Neuronal stem cell (in vitro differentiated cells): ENCODE measurements around the gene NARF.
A peak's percentile ranks its signal among the peaks of the same experiment; 100 is the strongest.

Source experiments
- DNase-seq: peaks from one replicate; pipeline ENCODE4 v3.0.0-alpha.2; 2013; ENCODE audit warnings: low spot score
- H2AFZ ChIP-seq: one replicate; pipeline ENCODE4 v1.6.1; 2013; ENCODE audit warnings: mild to moderate bottlenecking, low read length, inconsistent platforms
- H2AK5ac ChIP-seq: 2 replicates; pipeline ENCODE4 v1.6.1; 2013; ENCODE audit warnings: low read depth, mild to moderate bottlenecking, inconsistent platforms, low read length, moderate library complexity, mixed read lengths
- H2BK120ac ChIP-seq: 2 replicates; pipeline ENCODE4 v1.6.1; 2013; ENCODE audit warnings: low read depth, mild to moderate bottlenecking, inconsistent platforms, low read length, moderate library complexity, mixed read lengths
- H2BK12ac ChIP-seq: one replicate; pipeline ENCODE4 v1.6.1; 2013; ENCODE audit warnings: low read length, inconsistent platforms
- H2BK15ac ChIP-seq: 2 replicates; pipeline ENCODE4 v1.6.1; 2013; ENCODE audit warnings: mild to moderate bottlenecking, low read length, inconsistent platforms, mixed read lengths
- H2BK5ac ChIP-seq: one replicate; pipeline ENCODE4 v1.6.1; 2013; ENCODE audit warnings: inconsistent platforms, mild to moderate bottlenecking, low read length, moderate library complexity
- H3K14ac ChIP-seq: one replicate; pipeline ENCODE4 v1.6.1; 2013; ENCODE audit warnings: low read length, inconsistent platforms
- H3K18ac ChIP-seq: 2 replicates; pipeline ENCODE4 v1.6.1; 2013; ENCODE audit warnings: low read length, inconsistent platforms
- H3K23ac ChIP-seq: 2 replicates; pipeline ENCODE4 v1.6.1; 2013; ENCODE audit warnings: low read depth, mild to moderate bottlenecking, mixed read lengths, low read length, inconsistent platforms; ENCODE audit not compliant: poor library complexity
- H3K27ac ChIP-seq: replicated peaks from 3 replicates; pipeline ENCODE4 v1.5.1; 2013; ENCODE audit warnings: low read length, inconsistent platforms
- H3K27me3 ChIP-seq, 3 experiments: 2 replicates each; pipeline ENCODE4 v1.6.1; 2013; ENCODE audit warnings: low read length in 3 of 3, mild to moderate bottlenecking in 2 of 3, inconsistent platforms in 1 of 3, low read depth in 1 of 3, mixed read lengths in 1 of 3, moderate library complexity in 1 of 3; ENCODE audit not compliant: control insufficient read depth in 3 of 3, insufficient read depth in 3 of 3
- H3K36me3 ChIP-seq, 2 donors: replicated peaks in 1 of 2; 2 replicates each; pipeline ENCODE4 v1.6.1; 2013; ENCODE audit warnings: low read length in 2 of 2; ENCODE audit not compliant: control insufficient read depth in 2 of 2, insufficient read depth in 2 of 2
- H3K4ac ChIP-seq: 2 replicates; pipeline ENCODE4 v1.6.1; 2013; ENCODE audit warnings: inconsistent platforms, mild to moderate bottlenecking, low read length, moderate library complexity
- H3K4me1 ChIP-seq, 2 donors: 1 replicate in 1 of 2; 2 replicates in 1 of 2; pipeline ENCODE4 v1.6.1; 2013; ENCODE audit warnings: low read length in 2 of 2, low read depth in 1 of 2; ENCODE audit not compliant: control insufficient read depth in 2 of 2, insufficient read depth in 1 of 2
- H3K4me2 ChIP-seq: one replicate; pipeline ENCODE4 v1.6.1; 2013; ENCODE audit warnings: mild to moderate bottlenecking, low read length, inconsistent platforms; ENCODE audit not compliant: insufficient read depth, poor library complexity, severe bottlenecking
- H3K4me3 ChIP-seq, 2 donors: 2 replicates each; pipeline ENCODE4 v1.5.1; 2013; ENCODE audit warnings: low read length in 2 of 2, mild to moderate bottlenecking in 2 of 2, inconsistent platforms in 1 of 2, moderate library complexity in 1 of 2
- H3K79me1 ChIP-seq: one replicate; pipeline ENCODE4 v1.6.1; 2013; ENCODE audit warnings: low read depth, mild to moderate bottlenecking, inconsistent platforms, low read length, moderate library complexity
- H3K9ac ChIP-seq: one replicate; pipeline ENCODE4 v1.6.1; 2013; ENCODE audit warnings: mild to moderate bottlenecking, low read depth, low read length, inconsistent platforms; ENCODE audit not compliant: poor library complexity
- H3K9me3 ChIP-seq, 2 donors: replicated peaks in 1 of 2; 2 replicates each; pipeline versions ENCODE3 to v1.6.1; 2013; ENCODE audit warnings: low read length in 2 of 2, mild to moderate bottlenecking in 2 of 2, inconsistent platforms in 1 of 2, low read depth in 1 of 2, mixed read lengths in 1 of 2, moderate library complexity in 1 of 2; ENCODE audit not compliant: control insufficient read depth in 2 of 2, insufficient read depth in 1 of 2
- H4K8ac ChIP-seq: one replicate; pipeline ENCODE4 v1.6.1; 2013; ENCODE audit warnings: low read depth, mild to moderate bottlenecking, inconsistent platforms, low read length, moderate library complexity
- H4K91ac ChIP-seq: one replicate; pipeline ENCODE4 v1.6.1; 2013; ENCODE audit warnings: low read length, low read depth, mild to moderate bottlenecking, inconsistent platforms; ENCODE audit not compliant: poor library complexity
- WGBS, 2 donors: extraction: QIAGEN DNeasy Blood & Tissue Kit; methylation state at CpG; one replicate each; pipeline ENCODE4 v1.1.7; 2013; ENCODE audit warnings: missing lambda C conversion rate in 2 of 2, mixed read lengths in 1 of 2; ENCODE audit not compliant: insufficient read length in 2 of 2, insufficient replicate concordance in 1 of 2; ENCODE audit errors: extremely low coverage in 2 of 2; 5-methylcytosine and 5-hydroxymethylcytosine counted together

The NARF gene

DNA sequence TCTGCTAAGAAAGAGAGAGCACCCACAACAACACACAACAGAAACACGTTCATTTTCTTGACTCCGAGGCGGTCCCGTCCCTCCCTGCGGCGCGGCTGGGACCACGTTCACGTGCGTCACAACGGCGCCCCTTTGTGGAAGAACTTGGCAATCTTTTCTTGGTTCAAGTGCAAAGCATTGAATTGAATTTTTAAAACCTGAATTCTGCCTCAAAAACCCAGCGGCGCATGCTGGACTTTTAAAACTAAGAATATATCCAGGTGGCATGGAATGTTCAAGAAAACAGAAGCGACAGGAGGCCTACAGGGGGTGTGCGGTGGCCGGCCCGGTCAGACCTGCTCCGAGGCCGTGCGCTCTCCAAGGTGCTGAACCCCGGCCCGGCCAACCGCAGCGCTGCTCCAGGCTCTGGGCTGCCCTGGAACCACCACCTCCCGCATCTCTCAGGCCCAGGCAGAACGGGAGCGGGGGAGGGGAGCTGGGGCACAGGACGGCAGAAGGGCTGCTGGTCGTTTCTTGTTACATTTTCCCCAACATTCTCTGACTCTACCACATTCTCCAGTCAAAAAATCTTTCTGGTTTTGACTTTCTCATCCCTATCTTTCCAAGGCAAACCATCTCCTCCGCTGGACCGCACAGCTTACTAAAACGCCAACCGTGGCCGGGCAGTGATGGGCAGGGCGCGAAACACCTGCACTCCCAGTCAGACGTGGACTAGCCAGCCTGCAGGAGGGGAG lies 43.8 kb upstream of the NARF start:
- Histone ChIP-seq H3K4me2 (no peak overlapping the region), H2BK12ac (no peak overlapping the region), H3K4me1 (peaks cover 5% of the 10 kb centered on the region in 2 donors), H3K14ac (no peak overlapping the region), H3K4me3 (no peak overlapping the region), H2BK5ac (no peak overlapping the region), H3K9ac (no peak overlapping the region), H2AFZ (no peak overlapping the region), H3K36me3 (peaks cover 3 to 19% of the 10 kb centered on the region in 2 donors), H2BK15ac (no peak overlapping the region), H4K8ac (no peak overlapping the region), H3K27ac (no peak overlapping the region), H3K23ac (no peak overlapping the region), H2BK120ac (no peak overlapping the region), H4K91ac (no peak overlapping the region), H3K27me3 (peaks cover 0 to 2% (median 0%) of the 10 kb centered on the region in 3 experiments), H3K18ac (no peak overlapping the region), H3K79me1 (peaks cover 4% of the 10 kb centered on the region), H3K9me3 (no peaks in the 10 kb centered on the region), H2AK5ac (no peak overlapping the region), H3K4ac (no peak overlapping the region)
- DNase-seq: peak; percentile 76
- WGBS, 2 donors: no CpG with 5 or more reads among the region's 38 CpGs

DNA sequence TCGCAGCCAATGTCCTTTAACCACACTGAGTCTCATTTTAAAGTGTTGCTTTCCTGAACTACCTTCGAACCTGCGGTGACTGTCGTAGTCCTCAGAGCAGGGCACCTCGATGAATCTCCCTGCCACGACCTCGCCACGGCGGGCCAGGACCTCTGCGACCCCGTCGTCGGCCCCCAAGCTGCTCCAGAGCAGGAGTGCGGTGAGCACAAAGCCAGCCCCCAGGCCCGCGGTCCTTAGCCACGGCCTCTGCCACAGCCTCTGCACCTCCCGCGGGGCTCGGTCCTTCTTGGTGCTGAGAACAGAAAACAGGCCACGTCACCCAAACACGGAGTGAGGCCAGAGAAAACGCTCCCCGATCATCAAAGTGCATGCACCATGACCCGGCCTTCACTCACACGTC lies 43.2 kb upstream of the NARF start:
- Histone ChIP-seq H3K9ac (no peak overlapping the region), H3K4me3 (no peak overlapping the region), H3K36me3 (peaks cover 5 to 26% of the 10 kb centered on the region in 2 donors), H3K18ac (no peak overlapping the region), H3K4me1 (peaks cover 5% of the 10 kb centered on the region in 2 donors), H3K4me2 (no peak overlapping the region), H4K8ac (no peak overlapping the region), H2BK15ac (no peak overlapping the region), H2BK5ac (no peak overlapping the region), H3K23ac (no peak overlapping the region), H4K91ac (no peak overlapping the region), H3K27me3 (peaks cover 0 to 2% (median 0%) of the 10 kb centered on the region in 3 experiments), H2AK5ac (no peak overlapping the region), H2AFZ (no peak overlapping the region), H2BK12ac (no peak overlapping the region), H3K4ac (no peak overlapping the region), H3K14ac (no peak overlapping the region), H3K9me3 (no peaks in the 10 kb centered on the region), H3K27ac (no peak overlapping the region), H3K79me1 (peaks cover 4% of the 10 kb centered on the region), H2BK120ac (no peak overlapping the region)
- WGBS, 2 donors: no CpG with 5 or more reads among the region's 26 CpGs
- DNase-seq: no peak

DNA sequence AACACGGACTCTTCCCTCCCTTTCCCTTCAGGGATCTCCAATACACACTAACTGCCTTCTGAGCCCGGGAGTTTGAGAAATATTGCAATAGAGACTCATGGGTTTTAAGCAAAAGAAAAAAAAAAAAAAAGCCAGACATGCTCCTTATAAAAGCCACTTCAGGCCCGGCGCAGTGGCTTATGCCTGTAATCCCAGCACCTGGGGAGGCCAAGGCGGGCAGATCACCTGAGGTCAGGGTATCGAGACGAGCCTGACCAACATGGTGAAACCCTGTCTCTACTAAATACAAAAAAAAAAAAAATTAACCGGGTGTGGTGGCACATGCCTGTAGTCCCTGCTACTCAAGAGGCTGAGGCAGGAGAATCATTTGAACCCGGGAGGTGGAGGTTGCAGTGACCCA lies 42.8 kb upstream of the NARF start:
- DNase-seq: no peak
- Histone ChIP-seq H2BK5ac (no peak overlapping the region), H3K4me3 (no peak overlapping the region), H2BK12ac (no peak overlapping the region), H3K36me3 (peaks cover 5 to 28% of the 10 kb centered on the region in 2 donors), H3K14ac (no peak overlapping the region), H3K9ac (no peak overlapping the region), H3K18ac (no peak overlapping the region), H2AFZ (no peak overlapping the region), H4K8ac (no peak overlapping the region), H2AK5ac (no peak overlapping the region), H4K91ac (no peak overlapping the region), H2BK120ac (no peak overlapping the region), H3K23ac (no peak overlapping the region), H3K79me1 (peaks cover 4% of the 10 kb centered on the region), H3K27ac (no peak overlapping the region), H3K4me1 (peaks cover 5% of the 10 kb centered on the region in 2 donors), H3K9me3 (no peaks in the 10 kb centered on the region), H2BK15ac (no peak overlapping the region), H3K4me2 (no peak overlapping the region), H3K27me3 (peaks cover 0 to 2% (median 0%) of the 10 kb centered on the region in 3 experiments), H3K4ac (no peak overlapping the region)
- no CpG with 5 or more reads among the region's 9 CpGs for WGBS, 2 donors

DNA sequence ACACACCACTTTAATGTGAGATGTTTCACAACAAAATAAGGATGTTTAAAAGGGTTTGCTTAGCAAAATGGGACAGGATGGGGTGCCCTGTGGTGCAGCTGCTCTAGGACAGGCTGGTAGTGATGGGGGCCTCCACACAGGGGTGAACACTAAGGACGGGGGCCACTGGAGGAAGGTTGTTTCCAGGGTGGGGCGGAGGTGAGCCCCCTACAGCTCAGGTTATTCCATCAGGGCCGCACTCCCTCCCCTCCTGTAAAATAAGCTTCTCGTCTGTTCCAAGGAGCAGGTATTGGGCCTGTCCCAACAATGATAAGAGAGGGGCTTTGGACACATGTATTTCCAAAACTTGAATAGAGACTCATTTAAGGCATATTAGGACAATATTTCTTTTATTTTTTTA lies 42.3 kb upstream of the NARF start:
- Histone ChIP-seq H3K27me3 (peaks cover 0 to 2% (median 0%) of the 10 kb centered on the region in 3 experiments), H3K79me1 (peaks cover 4% of the 10 kb centered on the region), H2BK12ac (no peak overlapping the region), H3K4me1 (peaks cover 5% of the 10 kb centered on the region in 2 donors), H3K14ac (no peak overlapping the region), H2BK5ac (no peak overlapping the region), H2AK5ac (no peak overlapping the region), H3K18ac (no peak overlapping the region), H3K36me3 (peaks cover 9 to 33% of the 10 kb centered on the region in 2 donors), H3K9ac (no peak overlapping the region), H4K91ac (no peak overlapping the region), H3K23ac (no peak overlapping the region), H2AFZ (no peak overlapping the region), H3K9me3 (no peaks in the 10 kb centered on the region), H3K4me2 (no peak overlapping the region), H2BK120ac (no peak overlapping the region), H3K4me3 (no peak overlapping the region), H3K4ac (no peak overlapping the region), H3K27ac (no peak overlapping the region), H2BK15ac (no peak overlapping the region), H4K8ac (no peak overlapping the region)
- no peak for DNase-seq
- no CpG with 5 or more reads among the region's 4 CpGs for WGBS, 2 donors
